Ishikawa (cell line): ENCODE data around the gene ST6GALNAC4.

Experiments
- EP300 ChIP-seq: IDR thresholded peaks from 2 replicates; pipeline ENCODE4 v1.6.1; 2012; ENCODE audit warnings: borderline replicate concordance
- RAD21 ChIP-seq: IDR thresholded peaks from 2 replicates; pipeline ENCODE4 v1.6.1; 2012; ENCODE audit warnings: low read depth
- YY1 ChIP-seq: IDR thresholded peaks from 2 replicates; pipeline ENCODE4 v1.6.1; 2012; ENCODE audit warnings: low read depth

DNA sequence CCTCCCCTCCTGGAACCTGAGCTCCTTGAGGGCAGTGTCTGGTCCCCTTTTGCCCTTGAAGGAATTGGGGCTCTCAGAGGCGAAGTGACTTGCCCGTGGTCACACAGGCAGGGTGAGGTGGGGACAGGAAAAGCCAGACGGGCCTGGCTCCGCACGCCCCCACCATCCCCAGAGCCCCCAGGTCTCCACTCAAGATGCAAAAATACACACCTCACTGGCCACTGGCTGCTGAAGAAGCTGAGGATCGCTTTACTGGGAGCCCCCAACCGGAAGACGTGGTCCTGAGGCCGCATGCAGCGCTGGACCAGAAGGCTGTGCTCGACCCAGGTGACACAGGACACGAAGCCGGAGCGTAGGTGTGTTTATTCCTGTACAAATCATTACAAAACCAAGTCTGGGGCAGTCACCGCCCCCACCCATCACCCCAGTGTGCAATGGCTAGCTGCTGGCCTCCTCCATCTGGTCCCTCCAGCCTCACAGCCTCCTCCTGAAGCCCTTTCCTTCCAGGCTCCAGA is 31.8 kb downstream of the ST6GALNAC4 start:
- TF ChIP-seq EP300: no peak
- TF ChIP-seq RAD21: no peak
- no peak for TF ChIP-seq YY1
